ENCODE results near the gene SLC25A29. TPM values are rescaled to one million over a fixed set of nuclear protein-coding genes. Genes with fewer than 3 reads are reported as not detected.

Gene SLC25A29
- total and polyA plus RNA-seq, 2 of the 8 experiments (the other 6 are each of a cell fraction or from before 2014, with no cell fraction given), result 135 to 177 TPM

DNA sequence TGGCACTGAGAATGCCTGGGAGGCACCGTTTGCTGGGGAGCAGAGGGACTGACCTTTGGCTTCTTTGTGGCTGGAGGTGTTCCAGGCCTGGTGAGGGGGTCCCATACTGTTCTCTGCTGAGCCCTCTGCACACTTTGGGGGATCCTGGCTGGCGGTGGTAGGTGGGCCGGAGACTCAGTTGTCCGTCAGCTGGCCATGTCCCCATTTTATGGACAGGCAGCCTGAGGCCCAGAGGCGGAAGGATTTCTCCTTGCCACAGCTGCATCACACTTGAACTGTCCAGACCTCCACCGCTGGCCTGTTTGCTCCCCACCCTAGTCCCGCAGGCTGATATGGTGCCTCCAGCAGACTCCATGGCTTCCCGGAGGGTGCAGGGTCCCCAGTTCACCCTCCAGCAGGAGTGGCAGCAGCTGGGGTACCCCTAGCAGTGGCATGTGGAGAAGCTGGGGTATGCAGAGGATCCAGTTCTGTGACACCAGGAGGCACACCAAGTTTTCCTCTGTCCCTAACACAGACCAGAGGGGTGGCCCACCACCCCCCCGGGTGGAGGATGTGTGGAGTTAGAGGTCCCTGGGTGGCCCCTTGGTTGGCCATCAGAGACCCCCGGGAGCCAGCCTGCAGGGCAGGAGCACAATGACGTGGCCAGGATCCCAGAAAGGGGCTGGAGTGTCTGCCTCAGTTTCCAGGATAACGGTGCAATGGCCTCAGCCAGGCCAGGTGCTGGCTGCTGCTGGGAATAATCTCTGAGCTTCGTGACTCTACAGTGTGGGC, 14.8 kb downstream of the SLC25A29 start:
- H2BK20ac ChIP-seq (ENCODE audit: low read length), result no peak overlapping the region
- H3K4me3 ChIP-seq (ENCODE audit: extremely low read depth in 1 of 4, insufficient read depth in 2 of 4, low read depth in 3 of 4, low read length in 4 of 4), result no peak overlapping the region
- no peaks in the 10 kb centered on the region for H3K27me3 ChIP-seq (replicated peaks in 1 of 4; ENCODE audit: control insufficient read depth in 3 of 4, extremely low read depth in 1 of 4, insufficient read depth in 3 of 4, low read length in 3 of 4)
- H3K27ac ChIP-seq (ENCODE audit: low read depth, low read length), result no peak overlapping the region; the same call in 1 of the 2 replicates
- H4K20me1 ChIP-seq (replicated peaks in 1 of 2; ENCODE audit: control insufficient read depth in 1 of 2, insufficient read depth in 2 of 2, low read length in 2 of 2), result peaks cover 17 to 49% of the 10 kb centered on the region in 2 experiments
- no peak overlapping the region for H4K8ac ChIP-seq (ENCODE audit: extremely low read depth, insufficient read depth, low read length)
- peaks cover 0 to 7% (median 4%) of the 10 kb centered on the region in 4 experiments; a peak in 5 of 7 replicates for H3K4me1 ChIP-seq (replicated peaks in 1 of 4; ENCODE audit: control insufficient read depth in 3 of 4, insufficient read depth in 4 of 4, low read length in 3 of 4)
- no peak overlapping the region for H3K14ac ChIP-seq (ENCODE audit: insufficient read length)
- POLR2A ChIA-PET (ENCODE audit: partially characterized antibody), result interaction anchor here (16.0 kb wide), 1 partner anchor 10 kb away, joined by 200 read pairs; the partner anchor contains the start of gene SLC25A29
- H3K18ac ChIP-seq (ENCODE audit: extremely low read depth, low read length), result no peak overlapping the region
- no peaks in the 10 kb centered on the region for H3K9me3 ChIP-seq (ENCODE audit: insufficient read depth in 2 of 2, low read depth in 1 of 2, low read length in 1 of 2)
- no peak overlapping the region for H2AK5ac ChIP-seq (ENCODE audit: low read depth, low read length)
- H4K91ac ChIP-seq (replicated peaks; ENCODE audit: insufficient read length, low read length), result no peak overlapping the region
- no peak overlapping the region for H2BK120ac ChIP-seq (replicated peaks; ENCODE audit: low read depth, low read length)
- H2BK15ac ChIP-seq (ENCODE audit: low read length), result no peak overlapping the region
- H2BK12ac ChIP-seq (ENCODE audit: low read depth, low read length), result no peak overlapping the region
- FAIRE-seq (no peak), DNase-seq (ENCODE audit: low read depth in 1 of 2, low spot score in 2 of 2) (no peak)
- WGBS, 2 experiments (ENCODE audit: extremely low coverage in 1 of 2, insufficient coverage in 1 of 2, insufficient read length in 1 of 2, insufficient replicate concordance in 2 of 2, low coverage in 1 of 2, low lambda C conversion rate in 2 of 2, missing lambda C conversion rate in 1 of 2), result 91% methylated on average over 13 of the region's 13 CpGs; no CpG with 5 or more reads in 1 of the 2 experiments
- H3K79me2 ChIP-seq (ENCODE audit: control insufficient read depth in 1 of 2, insufficient read depth in 2 of 2, low read length in 2 of 2), result 0 out of 4 replicates have a peak, but pooled peaks cover 0 to 3% of the 10 kb centered on the region in 2 experiments
- no peak overlapping the region for H3K9ac ChIP-seq (replicated peaks in 1 of 4; ENCODE audit: extremely low read depth in 1 of 4, low read depth in 3 of 4, low read length in 3 of 4)
- no peak overlapping the region for H3K23ac ChIP-seq (ENCODE audit: insufficient read length)
- H3K56ac ChIP-seq (replicated peaks; ENCODE audit: insufficient read length, low read depth, low read length), result no peak overlapping the region
- CTCF ChIA-PET (ENCODE audit: partially characterized antibody), result interaction anchor here (1.0 to 2.4 kb wide), 3 partner anchors 11 to 99 kb away, joined by 3 to 8 read pairs (median 4); no protein-coding TSS in a partner anchor
- no peaks in the 10 kb centered on the region for H3K23me2 ChIP-seq (ENCODE audit: low read depth, low read length)
- H3K79me1 ChIP-seq (ENCODE audit: low read depth, low read length), result no peaks in the 10 kb centered on the region
- TF ChIP-seq CHD2 (IDR thresholded peaks at IDR 0.05; ENCODE audit: low read length) (no peak), KDM1A (IDR thresholded peaks at IDR 0.05; ENCODE audit: borderline replicate concordance, low read length) (no peak), SIRT6 (IDR thresholded peaks at IDR 0.05; ENCODE audit: low read length) (no peak), CBX5 (IDR thresholded peaks at IDR 0.05; ENCODE audit: low read depth, low read length) (no peak), BRCA1 (IDR thresholded peaks at IDR 0.05; ENCODE audit: low read depth, low read length) (no peak), SAP30 (IDR thresholded peaks at IDR 0.05; ENCODE audit: insufficient read depth, insufficient replicate concordance, low read length) (no peak), CREB1 (IDR thresholded peaks at IDR 0.05) (no peak), TBP (IDR thresholded peaks at IDR 0.05; ENCODE audit: low read depth, low read length) (no peak), SP2 (IDR thresholded peaks at IDR 0.05; ENCODE audit: low read length) (no peak), TEAD4 (IDR thresholded peaks at IDR 0.05; ENCODE audit: low read depth, low read length) (no peak), KDM4A (IDR thresholded peaks at IDR 0.05; ENCODE audit: low read depth, low read length, severe bottlenecking) (no peak)
- TF ChIP-seq, protein P1, sequence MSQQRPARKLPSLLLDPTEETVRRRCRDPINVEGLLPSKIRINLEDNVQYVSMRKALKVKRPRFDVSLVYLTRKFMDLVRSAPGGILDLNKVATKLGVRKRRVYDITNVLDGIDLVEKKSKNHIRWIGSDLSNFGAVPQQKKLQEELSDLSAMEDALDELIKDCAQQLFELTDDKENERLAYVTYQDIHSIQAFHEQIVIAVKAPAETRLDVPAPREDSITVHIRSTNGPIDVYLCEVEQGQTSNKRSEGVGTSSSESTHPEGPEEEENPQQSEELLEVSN (IDR thresholded peaks at IDR 0.05), result no peak
- no peak overlapping the region for H4K5ac ChIP-seq (ENCODE audit: insufficient read length, low read depth, low read length)
- H3K4me2 ChIP-seq (ENCODE audit: insufficient read depth in 1 of 2, low read depth in 2 of 2, low read length in 2 of 2), result no peak overlapping the region
- no peak overlapping the region for H2BK5ac ChIP-seq (ENCODE audit: low read depth, low read length)
- no peak overlapping the region for H3K4ac ChIP-seq (replicated peaks; ENCODE audit: insufficient read length, low read depth, low read length)
- H2AFZ ChIP-seq (ENCODE audit: low read length), result no peak overlapping the region
- peaks cover 5 to 38% (median 20%) of the 10 kb centered on the region in 4 experiments; a peak in 7 of 8 replicates for H3K36me3 ChIP-seq (ENCODE audit: control insufficient read depth in 2 of 4, insufficient read depth in 4 of 4, low read length in 3 of 4)

Data from H1 (cell line).